GM19463 (cell line): Measurements from ENCODE around the gene NAMPT.

ENCODE experiments used
- ATAC-seq: cut with Tn5 transposase; IDR thresholded peaks from one replicate; pipeline ENCODE4 v1.9.1; 2021; ENCODE audit warnings: mild to moderate bottlenecking, moderate library complexity; ENCODE audit not compliant: unreplicated experiment

Gene NAMPT

GRCh38 chr7:106277976-106278375 is 6.8 kb downstream of the NAMPT start:
- ATAC-seq, result no peak

GRCh38 chr7:106276513-106276912 is 8.3 kb downstream of the NAMPT start:
- ATAC-seq, result no peak

GRCh38 chr7:106273009-106273668 is 11.6 kb downstream of the NAMPT start:
- ATAC-seq, result peak; percentile 94

GRCh38 chr7:106270122-106270977 is 14.4 kb downstream of the NAMPT start:
- ATAC-seq, result no peak

- no peak for ATAC-seq
Observed at GRCh38 chr7:106269254-106269961, 15.4 kb downstream of the NAMPT start.

- no peak for ATAC-seq
Observed at GRCh38 chr7:106265133-106265532, 19.6 kb downstream of the NAMPT start.

- ATAC-seq, result no peak
Observed at GRCh38 chr7:106262221-106262881, 22.4 kb downstream of the NAMPT start.

GRCh38 chr7:106260136-106260561 is 24.6 kb downstream of the NAMPT start:
- ATAC-seq, result peak; percentile 62

- ATAC-seq, result no peak
Observed at GRCh38 chr7:106258789-106259188, 26.0 kb downstream of the NAMPT start.

- ATAC-seq, result no peak
Observed at GRCh38 chr7:106257752-106258151, 27.0 kb downstream of the NAMPT start.

GRCh38 chr7:106256144-106256543 is 28.6 kb downstream of the NAMPT start:
- no peak for ATAC-seq

- no peak for ATAC-seq
Observed at GRCh38 chr7:106255246-106255645, 29.5 kb downstream of the NAMPT start.

- ATAC-seq, result no peak
Observed at GRCh38 chr7:106254525-106255116, 30.2 kb downstream of the NAMPT start.

- ATAC-seq, result no peak
Observed at GRCh38 chr7:106252568-106252967, 32.2 kb downstream of the NAMPT start.

- ATAC-seq, result no peak
Observed at GRCh38 chr7:106249488-106249887, 35.3 kb downstream of the NAMPT start.

- no peak for ATAC-seq
Observed at GRCh38 chr7:106248600-106248999, 36.2 kb downstream of the NAMPT start.

GRCh38 chr7:106247841-106248240 is 36.9 kb downstream of the NAMPT start:
- no peak for ATAC-seq

GRCh38 chr7:106246902-106247711 is 37.7 kb downstream of the NAMPT start:
- no peak for ATAC-seq

GRCh38 chr7:106243893-106244292 is 40.9 kb downstream of the NAMPT start:
- ATAC-seq, result no peak

- ATAC-seq, result no peak
Observed at GRCh38 chr7:106239406-106239805, 45.4 kb downstream of the NAMPT start.
